Renal cortex interstitium (tissue), 15 donors: ENCODE data around the gene NDUFS5. TPM values are rescaled to one million over a fixed set of nuclear protein-coding genes. Genes with fewer than 3 reads are reported as not detected.
"Not testable (repeated sequence)": the region's sequence is repeated elsewhere in the genome, so short reads cannot be mapped to it uniquely, and the experiment has no call there.

Experiments
- DNase-seq, 11 donors: peaks; one replicate each; pipeline ENCODE4 v3.0.0-alpha.2; 2013; ENCODE audit warnings: low read depth in 9 of 11, low spot score in 4 of 11; ENCODE audit errors: extremely low read depth in 1 of 11
- long read RNA-seq, 16 experiments: transcript quantifications; one replicate each; lab custom pipeline, GENCODE V29; 2026
- polyA plus RNA-seq, 3 donors: library from polyadenylated mRNA; unstranded; fragments of 120-200 nt; gene quantifications; one replicate each; pipeline ENCODE4 v1.2.1, GENCODE V29; 2013; ENCODE audit not compliant: insufficient read length in 3 of 3

NDUFS5 gene
- 100 to 1,000 TPM; 238 to 285 (median 265) TPM for polyA plus RNA-seq
- long read RNA-seq, donor 1, transcript NDUFS5-202 (3 exons, 548 nt), result major isoform, 83 of 163 reads
- long read RNA-seq, donor 1, transcript NDUFS5-201 (3 exons, 544 nt), result minor isoform, 65 of 163 reads
- long read RNA-seq, donor 1, partial matches to known transcripts, result 15 of 163 reads
- long read RNA-seq, donor 1, other reads (novel, unspliced or antisense), result 0 of 163 reads
- long read RNA-seq, donor 2, transcript NDUFS5-202 (3 exons, 548 nt), result minor isoform, 47 of 247 reads
- long read RNA-seq, donor 2, transcript NDUFS5-201 (3 exons, 544 nt), result major isoform, 156 of 247 reads
- long read RNA-seq, donor 2, partial matches to known transcripts, result 44 of 247 reads
- long read RNA-seq, donor 2, other reads (novel, unspliced or antisense), result 0 of 247 reads
- long read RNA-seq, donor 3, transcript NDUFS5-201 (3 exons, 544 nt), result major isoform, 272 of 320 reads
- long read RNA-seq, donor 3, transcript NDUFS5-202 (3 exons, 548 nt), result minor isoform, 6 of 320 reads
- long read RNA-seq, donor 3, partial matches to known transcripts, result 42 of 320 reads
- long read RNA-seq, donor 3, other reads (novel, unspliced or antisense), result 0 of 320 reads
- long read RNA-seq, donor 4, transcript NDUFS5-201 (3 exons, 544 nt), result major isoform, 96 of 161 reads
- long read RNA-seq, donor 4, transcript NDUFS5-202 (3 exons, 548 nt), result minor isoform, 46 of 161 reads
- long read RNA-seq, donor 4, partial matches to known transcripts, result 19 of 161 reads
- long read RNA-seq, donor 4, other reads (novel, unspliced or antisense), result 0 of 161 reads
- long read RNA-seq, donor 5, result 0 reads
- long read RNA-seq, donor 6, transcript NDUFS5-201 (3 exons, 544 nt), result minor isoform, 95 of 220 reads
- long read RNA-seq, donor 6, transcript NDUFS5-202 (3 exons, 548 nt), result major isoform, 97 of 220 reads
- long read RNA-seq, donor 6, partial matches to known transcripts, result 28 of 220 reads
- long read RNA-seq, donor 6, other reads (novel, unspliced or antisense), result 0 of 220 reads
- long read RNA-seq, donor 7, transcript NDUFS5-202 (3 exons, 548 nt), result minor isoform, 64 of 283 reads
- long read RNA-seq, donor 7, transcript NDUFS5-201 (3 exons, 544 nt), result major isoform, 195 of 283 reads
- long read RNA-seq, donor 7, partial matches to known transcripts, result 24 of 283 reads
- long read RNA-seq, donor 7, other reads (novel, unspliced or antisense), result 0 of 283 reads
- long read RNA-seq, donor 8, transcript NDUFS5-202 (3 exons, 548 nt), result minor isoform, 89 of 404 reads
- long read RNA-seq, donor 8, transcript NDUFS5-201 (3 exons, 544 nt), result major isoform, 274 of 404 reads
- long read RNA-seq, donor 8, partial matches to known transcripts, result 41 of 404 reads
- long read RNA-seq, donor 8, other reads (novel, unspliced or antisense), result 0 of 404 reads
- long read RNA-seq, donor 9, transcript NDUFS5-202 (3 exons, 548 nt), result minor isoform, 89 of 223 reads
- long read RNA-seq, donor 9, transcript NDUFS5-201 (3 exons, 544 nt), result major isoform, 91 of 223 reads
- long read RNA-seq, donor 9, partial matches to known transcripts, result 43 of 223 reads
- long read RNA-seq, donor 9, other reads (novel, unspliced or antisense), result 0 of 223 reads
- long read RNA-seq, donor 10, transcript NDUFS5-202 (3 exons, 548 nt), result minor isoform, 5 of 252 reads
- long read RNA-seq, donor 10, transcript NDUFS5-201 (3 exons, 544 nt), result major isoform, 225 of 252 reads
- long read RNA-seq, donor 10, partial matches to known transcripts, result 22 of 252 reads
- long read RNA-seq, donor 10, other reads (novel, unspliced or antisense), result 0 of 252 reads
- long read RNA-seq, donor 11, transcript NDUFS5-201 (3 exons, 544 nt), result major isoform, 123 of 136 reads
- long read RNA-seq, donor 11, partial matches to known transcripts, result 9 of 136 reads
- long read RNA-seq, donor 11, other reads (novel, unspliced or antisense), result 0 of 136 reads
- long read RNA-seq, donor 12, transcript NDUFS5-201 (3 exons, 544 nt), result major isoform, 84 of 103 reads
- long read RNA-seq, donor 12, transcript NDUFS5-202 (3 exons, 548 nt), result minor isoform, 5 of 103 reads
- long read RNA-seq, donor 12, partial matches to known transcripts, result 14 of 103 reads
- long read RNA-seq, donor 12, other reads (novel, unspliced or antisense), result 0 of 103 reads
- long read RNA-seq, donor 13, transcript NDUFS5-201 (3 exons, 544 nt), result minor isoform, 139 of 332 reads
- long read RNA-seq, donor 13, transcript NDUFS5-202 (3 exons, 548 nt), result major isoform, 159 of 332 reads
- long read RNA-seq, donor 13, partial matches to known transcripts, result 34 of 332 reads
- long read RNA-seq, donor 13, other reads (novel, unspliced or antisense), result 0 of 332 reads
- long read RNA-seq, donor 14, transcript NDUFS5-201 (3 exons, 544 nt), result minor isoform, 95 of 236 reads
- long read RNA-seq, donor 14, transcript NDUFS5-202 (3 exons, 548 nt), result major isoform, 117 of 236 reads
- long read RNA-seq, donor 14, partial matches to known transcripts, result 24 of 236 reads
- long read RNA-seq, donor 14, other reads (novel, unspliced or antisense), result 0 of 236 reads
- long read RNA-seq, donor 15, transcript NDUFS5-201 (3 exons, 544 nt), result major isoform, 30 of 65 reads
- long read RNA-seq, donor 15, transcript NDUFS5-202 (3 exons, 548 nt), result minor isoform, 28 of 65 reads
- long read RNA-seq, donor 15, partial matches to known transcripts, result 7 of 65 reads
- long read RNA-seq, donor 15, other reads (novel, unspliced or antisense), result 0 of 65 reads
- long read RNA-seq, donor 16, transcript NDUFS5-201 (3 exons, 544 nt), result major isoform, 359 of 388 reads
- long read RNA-seq, donor 16, transcript NDUFS5-202 (3 exons, 548 nt), result minor isoform, 16 of 388 reads
- long read RNA-seq, donor 16, partial matches to known transcripts, result 13 of 388 reads
- long read RNA-seq, donor 16, other reads (novel, unspliced or antisense), result 0 of 388 reads

GRCh38 chr1:39026051-39026865 lies at the start of gene NDUFS5:
Gene NDUFS5 (plus strand): TSS chr1:39026350. CDS start chr1:39028725, 2,375 bp downstream.
- peak; percentile 82 to 92 (median 88) for DNase-seq

GRCh38 chr1:38977399-38978244 lies 48.5 kb upstream of the NDUFS5 start:
- not testable (repeated sequence) for DNase-seq

- not testable (repeated sequence) for DNase-seq
These were observed 48.0 kb upstream of the NDUFS5 start for GRCh38 chr1:38978245-38978542.

- not testable (repeated sequence) for DNase-seq
These were observed 46.8 kb upstream of the NDUFS5 start for GRCh38 chr1:38979380-38979779.

GRCh38 chr1:38989979-38990378 lies 36.2 kb upstream of the NDUFS5 start:
- no peak for DNase-seq

- peak in 2 of 11 donors; percentile 7 to 10 for DNase-seq
These were observed 35.8 kb upstream of the NDUFS5 start for GRCh38 chr1:38990386-38990737.

- DNase-seq, result peak; percentile 81 to 95 (median 92)
These were observed 35.2 kb upstream of the NDUFS5 start, which contains the start of gene AKIRIN1 for GRCh38 chr1:38990738-38991637. Gene AKIRIN1 (plus strand): TSS chr1:38991276. CDS start chr1:38991381, 105 bp downstream.

GRCh38 chr1:38991638-38992411 lies 34.3 kb upstream of the NDUFS5 start:
- peak in 9 of 11 donors; percentile 36 to 63 (median 43) for DNase-seq

GRCh38 chr1:38992412-38993111 lies 33.6 kb upstream of the NDUFS5 start:
- DNase-seq, result no peak

GRCh38 chr1:38994196-38994595 lies 32.0 kb upstream of the NDUFS5 start:
- no peak for DNase-seq

- DNase-seq, result no peak
These were observed 28.9 kb upstream of the NDUFS5 start for GRCh38 chr1:38997034-38997900.
